ENCODE results near the gene REG4. TPM values are rescaled to one million over a fixed set of nuclear protein-coding genes. Genes with fewer than 3 reads are reported as not detected.

REG4 gene
- total and polyA plus RNA-seq, 10 of the 15 experiments (the other 5 are each of a cell fraction or from before 2014, with no cell fraction given), result not detected

DNA sequence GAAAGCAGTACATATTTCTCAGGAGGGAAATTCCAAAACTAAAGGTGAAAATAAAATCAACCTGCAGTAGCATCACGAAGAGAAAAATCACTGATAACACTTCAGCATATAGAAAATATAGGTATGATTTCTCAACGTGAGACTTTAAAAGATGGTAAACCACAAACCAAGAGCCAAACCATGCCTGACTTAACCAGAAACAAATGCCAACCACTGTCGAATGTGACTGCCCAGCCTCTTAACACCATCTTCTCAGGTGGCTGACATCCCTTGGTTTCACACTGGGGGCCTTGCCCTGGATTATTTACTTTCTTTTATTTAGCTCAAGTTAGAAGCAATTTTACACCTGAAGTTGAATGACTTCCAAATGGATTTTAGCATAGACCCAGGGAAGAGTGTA lies 52.7 kb downstream of the REG4 start:
- H2AFZ ChIP-seq (ENCODE audit: control insufficient read depth, low read depth, low read length), result no peak overlapping the region
- TF ChIP-seq, protein P1, sequence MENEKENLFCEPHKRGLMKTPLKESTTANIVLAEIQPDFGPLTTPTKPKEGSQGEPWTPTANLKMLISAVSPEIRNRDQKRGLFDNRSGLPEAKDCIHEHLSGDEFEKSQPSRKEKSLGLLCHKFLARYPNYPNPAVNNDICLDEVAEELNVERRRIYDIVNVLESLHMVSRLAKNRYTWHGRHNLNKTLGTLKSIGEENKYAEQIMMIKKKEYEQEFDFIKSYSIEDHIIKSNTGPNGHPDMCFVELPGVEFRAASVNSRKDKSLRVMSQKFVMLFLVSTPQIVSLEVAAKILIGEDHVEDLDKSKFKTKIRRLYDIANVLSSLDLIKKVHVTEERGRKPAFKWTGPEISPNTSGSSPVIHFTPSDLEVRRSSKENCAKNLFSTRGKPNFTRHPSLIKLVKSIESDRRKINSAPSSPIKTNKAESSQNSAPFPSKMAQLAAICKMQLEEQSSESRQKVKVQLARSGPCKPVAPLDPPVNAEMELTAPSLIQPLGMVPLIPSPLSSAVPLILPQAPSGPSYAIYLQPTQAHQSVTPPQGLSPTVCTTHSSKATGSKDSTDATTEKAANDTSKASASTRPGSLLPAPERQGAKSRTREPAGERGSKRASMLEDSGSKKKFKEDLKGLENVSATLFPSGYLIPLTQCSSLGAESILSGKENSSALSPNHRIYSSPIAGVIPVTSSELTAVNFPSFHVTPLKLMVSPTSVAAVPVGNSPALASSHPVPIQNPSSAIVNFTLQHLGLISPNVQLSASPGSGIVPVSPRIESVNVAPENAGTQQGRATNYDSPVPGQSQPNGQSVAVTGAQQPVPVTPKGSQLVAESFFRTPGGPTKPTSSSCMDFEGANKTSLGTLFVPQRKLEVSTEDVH (IDR thresholded peaks at IDR 0.05; ENCODE audit: low read depth, partially characterized antibody), result no peak
- peaks cover 0 to 3% of the 10 kb centered on the region in 2 experiments; a peak in 1 of 4 replicates for H3K27me3 ChIP-seq (replicated peaks in 1 of 2; ENCODE audit: control insufficient read depth in 2 of 2, insufficient read depth in 2 of 2, low read length in 1 of 2)
- 0% methylated on average over 3 of the region's 3 CpGs for whole genome bisulfite sequencing (ENCODE audit: insufficient coverage, insufficient replicate concordance, low lambda C conversion rate, missing lambda C conversion rate)
- DNase-seq (ENCODE audit: low read depth, low spot score) (no peak), FAIRE-seq (no peak), ATAC-seq (no peak)
- no peaks in the 10 kb centered on the region for H3K9me3 ChIP-seq (replicated peaks; ENCODE audit: control insufficient read depth, insufficient read depth, low read length)
- no peaks in the 10 kb centered on the region for H3K36me3 ChIP-seq (ENCODE audit: control insufficient read depth in 2 of 2, insufficient read depth in 2 of 2, low read length in 1 of 2)
- intact Hi-C loops (cut with micrococcal nuclease; ENCODE audit: unreplicated experiment), result no loop called here
- ChIA-PET CTCF (interaction anchor here (1.0 kb wide), 1 partner anchor 14 kb away, joined by 3 read pairs; no protein-coding TSS in a partner anchor), SMC1A (ENCODE audit: uncharacterized antibody, unreplicated experiment) (no interaction called here), RAD21 (ENCODE audit: unreplicated experiment) (no interaction called here), POLR2A (no interaction called here)
- no peaks in the 10 kb centered on the region for H4K20me1 ChIP-seq (ENCODE audit: control insufficient read depth, insufficient read depth)
- H3K4me1 ChIP-seq (ENCODE audit: control insufficient read depth, insufficient read depth, low read length), result no peaks in the 10 kb centered on the region
- no peak overlapping the region for H3K9ac ChIP-seq (ENCODE audit: control insufficient read depth, insufficient read depth, low read length)
- no peak overlapping the region for H3K4me3 ChIP-seq
- BruUV-seq (replicated peaks), result no TSS peak
- no peaks in the 10 kb centered on the region for H3K79me2 ChIP-seq (ENCODE audit: control insufficient read depth, insufficient read depth, low read length)
- in situ Hi-C loops (cut with MboI), result no loop called here
- H3K27ac ChIP-seq (ENCODE audit: control insufficient read depth, insufficient read depth), result no peak overlapping the region
- H3K4me2 ChIP-seq (ENCODE audit: control insufficient read depth, insufficient read depth), result no peak overlapping the region

DNA sequence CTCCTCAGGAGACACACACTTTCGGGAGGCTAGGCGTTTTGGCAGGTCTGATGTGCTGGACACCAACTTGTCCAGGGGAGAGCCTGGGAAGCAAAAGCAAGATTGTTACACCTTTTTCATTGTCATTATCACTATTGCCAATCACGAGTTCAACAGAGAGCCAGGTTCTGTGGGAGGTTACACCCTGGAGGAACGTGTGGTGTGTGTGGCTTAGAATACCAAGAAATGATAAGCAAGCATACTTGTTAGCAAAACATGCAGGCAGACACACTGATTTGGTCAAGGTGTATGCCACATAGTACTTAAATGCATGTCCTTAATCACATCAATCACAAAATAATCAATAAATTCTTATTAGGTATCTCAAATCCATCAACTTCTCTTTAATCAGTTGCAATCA lies 58.7 kb downstream of the REG4 start:
- no peak overlapping the region for H2AFZ ChIP-seq (ENCODE audit: control insufficient read depth, low read depth, low read length)
- ChIA-PET SMC1A (ENCODE audit: uncharacterized antibody, unreplicated experiment) (no interaction called here), CTCF (interaction anchor here (1.0 kb wide), 1 partner anchor 9 kb away, joined by 3 read pairs; no protein-coding TSS in a partner anchor), RAD21 (ENCODE audit: unreplicated experiment) (no interaction called here), POLR2A (no interaction called here)
- no peaks in the 10 kb centered on the region for H3K9me3 ChIP-seq (replicated peaks; ENCODE audit: control insufficient read depth, insufficient read depth, low read length)
- no TSS peak for BruUV-seq (replicated peaks)
- DNase-seq (ENCODE audit: low read depth, low spot score) (no peak), FAIRE-seq (no peak), ATAC-seq (no peak)
- no peak overlapping the region for H3K4me3 ChIP-seq
- no peak overlapping the region for H3K9ac ChIP-seq (ENCODE audit: control insufficient read depth, insufficient read depth, low read length)
- no peaks in the 10 kb centered on the region for H3K79me2 ChIP-seq (ENCODE audit: control insufficient read depth, insufficient read depth, low read length)
- intact Hi-C loops (cut with micrococcal nuclease; ENCODE audit: unreplicated experiment), result no loop called here
- in situ Hi-C loops (cut with MboI), result no loop called here
- H3K27me3 ChIP-seq (replicated peaks in 1 of 2; ENCODE audit: control insufficient read depth in 2 of 2, insufficient read depth in 2 of 2, low read length in 1 of 2), result peaks cover 2 to 5% of the 10 kb centered on the region in 2 experiments; a peak in 3 of 4 replicates
- H3K36me3 ChIP-seq (ENCODE audit: control insufficient read depth in 2 of 2, insufficient read depth in 2 of 2, low read length in 1 of 2), result no peaks in the 10 kb centered on the region
- H3K4me1 ChIP-seq (ENCODE audit: control insufficient read depth, insufficient read depth, low read length), result no peaks in the 10 kb centered on the region
- no peaks in the 10 kb centered on the region for H4K20me1 ChIP-seq (ENCODE audit: control insufficient read depth, insufficient read depth)
- no peak overlapping the region for H3K4me2 ChIP-seq (ENCODE audit: control insufficient read depth, insufficient read depth)
- H3K27ac ChIP-seq (ENCODE audit: control insufficient read depth, insufficient read depth), result no peak overlapping the region
- 36% methylated on average over 4 of the region's 4 CpGs for WGBS (ENCODE audit: insufficient coverage, insufficient replicate concordance, low lambda C conversion rate, missing lambda C conversion rate)
- no peak for TF ChIP-seq RBBP5 (conservative IDR thresholded peaks at IDR 0.05)
- TF ChIP-seq, protein P2, sequence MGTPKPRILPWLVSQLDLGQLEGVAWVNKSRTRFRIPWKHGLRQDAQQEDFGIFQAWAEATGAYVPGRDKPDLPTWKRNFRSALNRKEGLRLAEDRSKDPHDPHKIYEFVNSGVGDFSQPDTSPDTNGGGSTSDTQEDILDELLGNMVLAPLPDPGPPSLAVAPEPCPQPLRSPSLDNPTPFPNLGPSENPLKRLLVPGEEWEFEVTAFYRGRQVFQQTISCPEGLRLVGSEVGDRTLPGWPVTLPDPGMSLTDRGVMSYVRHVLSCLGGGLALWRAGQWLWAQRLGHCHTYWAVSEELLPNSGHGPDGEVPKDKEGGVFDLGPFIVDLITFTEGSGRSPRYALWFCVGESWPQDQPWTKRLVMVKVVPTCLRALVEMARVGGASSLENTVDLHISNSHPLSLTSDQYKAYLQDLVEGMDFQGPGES (IDR thresholded peaks at IDR 0.05), result no peak
- TF ChIP-seq, protein P1 (IDR thresholded peaks at IDR 0.05; ENCODE audit: low read depth, partially characterized antibody), result no peak
- TF ChIP-seq, protein P3, sequence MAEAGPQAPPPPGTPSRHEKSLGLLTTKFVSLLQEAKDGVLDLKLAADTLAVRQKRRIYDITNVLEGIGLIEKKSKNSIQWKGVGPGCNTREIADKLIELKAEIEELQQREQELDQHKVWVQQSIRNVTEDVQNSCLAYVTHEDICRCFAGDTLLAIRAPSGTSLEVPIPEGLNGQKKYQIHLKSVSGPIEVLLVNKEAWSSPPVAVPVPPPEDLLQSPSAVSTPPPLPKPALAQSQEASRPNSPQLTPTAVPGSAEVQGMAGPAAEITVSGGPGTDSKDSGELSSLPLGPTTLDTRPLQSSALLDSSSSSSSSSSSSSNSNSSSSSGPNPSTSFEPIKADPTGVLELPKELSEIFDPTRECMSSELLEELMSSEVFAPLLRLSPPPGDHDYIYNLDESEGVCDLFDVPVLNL (IDR thresholded peaks at IDR 0.05; ENCODE audit: low read depth, low read length), result no peak
- no peak for TF ChIP-seq ZNF207 (IDR thresholded peaks at IDR 0.05; ENCODE audit: borderline replicate concordance)
- no peak for TF ChIP-seq NFYB (IDR thresholded peaks at IDR 0.05; ENCODE audit: insufficient read depth, low read depth, low read length)
- TF ChIP-seq LARP7 (IDR thresholded peaks at IDR 0.05), result no peak
- no peak for TF ChIP-seq STAT1 (conservative IDR thresholded peaks at IDR 0.05)
- no peak for TF ChIP-seq PML (IDR thresholded peaks at IDR 0.05; ENCODE audit: low read length)

Measured in GM12878 (cell line).